DLD1 (cell line): Measurements from ENCODE around the gene COBLL1.

Experiments used
- in situ Hi-C: cut with HindIII; loops from 2 replicates; pipeline ENCODE4 v1.10.0; 2017; ENCODE audit warnings: low sequenced_read_pairs

The COBLL1 gene

GRCh38 chr2:164823126-164823525 lies 18.5 kb downstream of the COBLL1 start:
- in situ Hi-C loops: no loop called here

- in situ Hi-C loops: no loop called here
These were observed 20.3 kb downstream of the COBLL1 start for GRCh38 chr2:164821338-164821737.

- in situ Hi-C loops: no loop called here
These were observed 23.2 kb downstream of the COBLL1 start for GRCh38 chr2:164818149-164819136.

GRCh38 chr2:164816900-164817299 lies 24.7 kb downstream of the COBLL1 start:
- in situ Hi-C loops: no loop called here

GRCh38 chr2:164816046-164816445 lies 25.6 kb downstream of the COBLL1 start:
- in situ Hi-C loops: no loop called here

DNA sequence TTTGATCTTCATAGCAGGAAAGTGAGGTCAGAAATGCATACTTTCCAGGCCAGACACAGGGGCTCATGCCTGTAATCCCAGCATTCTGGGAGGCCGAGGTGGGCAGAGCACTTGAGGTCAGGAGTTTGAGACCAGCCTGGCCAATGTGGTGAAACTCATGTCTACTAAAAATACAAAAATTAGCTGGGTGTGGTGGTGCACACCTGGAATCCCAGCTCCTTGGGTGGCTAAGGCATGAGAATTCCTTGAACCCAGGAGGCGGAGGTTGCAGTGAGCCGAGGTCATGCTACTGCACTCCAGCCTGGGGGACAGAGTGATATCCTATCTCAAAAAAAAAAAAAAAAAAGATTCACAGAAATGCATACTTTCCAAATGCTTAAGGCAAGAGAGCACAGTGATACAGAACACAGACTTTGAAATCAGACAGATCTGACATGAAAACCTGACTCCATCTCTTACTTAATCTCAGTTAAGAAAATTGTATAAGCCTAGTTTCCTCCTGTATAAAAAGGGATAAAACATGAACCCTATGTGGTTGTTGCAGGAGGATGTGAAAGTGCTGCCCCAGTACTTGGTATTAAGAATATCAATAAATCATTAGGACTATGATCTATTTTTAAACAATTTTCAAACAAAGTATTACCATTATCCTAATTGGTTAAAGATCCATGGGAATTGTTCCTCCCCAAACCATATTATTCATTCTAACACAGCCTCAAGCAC lies 26.4 kb downstream of the COBLL1 start:
- in situ Hi-C loops: no loop called here

- in situ Hi-C loops: no loop called here
These were observed 28.1 kb downstream of the COBLL1 start for GRCh38 chr2:164813535-164813934.

GRCh38 chr2:164812378-164812777 lies 29.2 kb downstream of the COBLL1 start:
- in situ Hi-C loops: no loop called here

DNA sequence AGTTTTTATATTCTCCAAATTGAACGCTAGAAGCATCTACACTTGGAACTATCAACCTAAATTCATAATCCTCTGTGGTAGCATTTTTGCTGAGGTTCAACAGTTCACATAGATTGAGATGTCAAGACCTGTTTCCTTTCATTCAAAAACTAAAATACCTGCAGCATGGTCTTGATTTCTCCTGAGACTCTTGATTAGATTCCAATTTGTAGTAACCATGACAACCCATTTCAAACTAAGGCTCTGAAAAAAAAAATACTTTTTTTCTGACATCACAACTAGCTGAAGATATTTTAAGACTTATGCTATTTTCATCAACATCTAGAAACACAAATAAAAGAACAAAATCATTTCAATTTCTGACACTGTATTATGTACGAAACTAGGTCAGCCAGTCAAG lies 29.8 kb downstream of the COBLL1 start:
- in situ Hi-C loops: no loop called here

DNA sequence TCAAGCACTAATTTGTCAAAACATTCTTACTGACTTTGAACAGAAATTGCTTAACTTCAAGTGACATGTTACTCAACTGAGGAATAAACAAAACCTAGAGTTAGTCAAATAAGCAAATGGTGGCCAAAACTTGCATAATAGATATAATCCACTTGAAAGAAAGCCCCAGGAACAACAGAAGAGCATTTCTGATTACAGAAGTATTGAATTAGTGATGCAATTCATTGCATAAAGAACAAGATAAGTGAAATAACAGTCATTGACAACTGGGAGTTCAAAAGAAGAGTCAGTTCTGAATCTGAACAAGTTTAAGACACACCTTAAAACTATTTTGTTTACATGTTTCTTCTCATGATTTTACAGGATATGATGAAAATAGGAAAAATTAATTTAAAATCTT lies 30.8 kb downstream of the COBLL1 start:
- in situ Hi-C loops: no loop called here

GRCh38 chr2:164808776-164809175 lies 32.8 kb downstream of the COBLL1 start:
- in situ Hi-C loops: no loop called here

DNA sequence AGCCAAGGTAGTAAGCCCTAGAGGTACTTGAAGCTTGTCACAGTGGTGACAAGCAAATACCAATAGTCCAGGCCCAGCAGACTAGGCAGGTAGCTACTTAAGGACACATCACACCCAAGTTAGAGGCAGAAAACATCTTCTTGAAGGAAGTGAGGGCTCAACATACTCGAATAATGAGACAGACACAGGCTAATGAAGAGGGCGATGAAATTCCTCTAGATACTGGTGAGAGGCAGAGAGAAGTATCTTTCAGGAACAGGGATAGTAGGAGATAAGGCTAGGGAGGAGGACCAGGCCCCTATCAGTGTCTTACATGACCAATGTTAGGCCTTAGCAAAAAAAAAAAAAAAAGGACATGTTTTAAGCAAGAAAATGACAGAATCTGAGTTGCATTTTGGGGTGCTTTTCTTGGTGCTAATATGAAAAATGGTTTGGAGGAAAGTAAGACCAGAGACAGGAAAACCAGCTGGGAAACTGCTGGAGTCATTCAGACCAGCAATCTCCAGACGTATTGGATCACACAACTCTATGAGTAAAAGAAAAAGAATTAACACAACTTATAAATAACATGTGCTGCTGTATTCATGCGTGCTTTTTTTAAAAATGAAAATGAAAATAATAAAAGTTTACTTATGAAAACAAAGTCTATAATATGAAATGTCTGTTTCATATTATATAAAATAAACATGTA lies 37.7 kb downstream of the COBLL1 start:
- in situ Hi-C loops: no loop called here

DNA sequence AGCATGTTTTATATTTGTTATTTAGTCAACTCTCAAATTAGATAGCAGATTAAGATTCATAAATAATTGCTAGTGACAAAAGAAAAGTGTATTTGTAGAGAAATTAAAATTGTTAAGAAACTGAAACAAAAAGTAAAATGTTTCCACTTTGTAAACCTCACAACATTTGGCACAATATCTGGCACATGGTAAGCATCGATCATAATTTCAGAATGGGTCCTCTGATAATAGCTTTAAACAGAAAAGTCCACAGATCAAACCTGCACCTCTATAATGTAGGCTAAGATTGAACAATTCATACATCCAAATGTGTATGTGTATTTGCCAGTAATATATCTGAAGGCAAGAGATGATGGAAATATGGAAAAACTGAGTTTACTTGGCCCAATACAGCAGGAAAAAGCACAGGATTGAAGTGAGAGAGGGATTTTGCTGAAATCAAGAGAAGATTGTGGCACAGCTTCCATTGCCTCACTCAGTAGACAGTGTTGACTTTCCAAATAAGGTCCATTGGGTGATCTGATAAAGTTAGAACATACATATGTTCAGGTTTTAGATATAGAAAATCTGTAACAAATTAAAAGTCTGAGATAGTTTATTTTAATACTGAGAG lies 39.4 kb downstream of the COBLL1 start:
- in situ Hi-C loops: no loop called here

DNA sequence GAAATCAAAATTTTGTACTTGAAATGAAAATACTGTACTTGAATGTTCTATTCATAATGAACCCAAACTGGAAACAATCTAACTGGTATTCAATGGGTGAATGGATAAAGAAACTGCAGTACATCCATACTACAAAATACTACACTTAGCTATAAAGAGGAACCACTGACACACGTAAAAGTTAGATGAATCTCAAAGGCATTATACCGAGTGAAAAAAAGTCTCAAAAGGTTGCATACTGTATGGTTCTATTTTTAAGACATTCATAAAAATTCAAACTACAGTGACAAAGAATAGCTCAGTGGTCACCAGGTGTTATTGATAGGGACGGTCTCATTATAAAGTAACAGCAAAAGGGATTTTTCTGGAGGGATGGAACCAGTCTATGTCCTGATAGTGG lies 41.1 kb downstream of the COBLL1 start:
- in situ Hi-C loops: no loop called here

DNA sequence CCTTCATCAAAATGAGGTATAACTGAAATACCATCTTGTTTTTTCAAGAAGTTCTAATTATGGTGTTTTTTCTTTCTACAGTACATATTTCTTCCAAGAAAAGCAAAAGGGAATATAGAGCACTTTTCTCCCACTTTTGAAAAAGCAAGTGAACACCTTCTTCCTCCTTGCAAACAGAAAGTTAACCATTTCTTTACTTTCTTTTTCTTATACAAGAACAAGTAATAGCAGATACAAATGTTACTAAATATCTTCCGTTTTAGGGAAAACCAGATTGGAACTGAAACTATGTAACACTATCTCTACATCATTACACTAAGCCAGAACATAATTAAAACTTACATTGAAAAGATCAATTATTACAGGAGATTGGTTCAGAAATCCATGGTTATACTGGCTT lies 44.0 kb downstream of the COBLL1 start:
- in situ Hi-C loops: no loop called here

- in situ Hi-C loops: no loop called here
These were observed 44.6 kb downstream of the COBLL1 start for GRCh38 chr2:164796999-164797398.

GRCh38 chr2:164794432-164795231 lies 47.0 kb downstream of the COBLL1 start:
- in situ Hi-C loops: no loop called here

DNA sequence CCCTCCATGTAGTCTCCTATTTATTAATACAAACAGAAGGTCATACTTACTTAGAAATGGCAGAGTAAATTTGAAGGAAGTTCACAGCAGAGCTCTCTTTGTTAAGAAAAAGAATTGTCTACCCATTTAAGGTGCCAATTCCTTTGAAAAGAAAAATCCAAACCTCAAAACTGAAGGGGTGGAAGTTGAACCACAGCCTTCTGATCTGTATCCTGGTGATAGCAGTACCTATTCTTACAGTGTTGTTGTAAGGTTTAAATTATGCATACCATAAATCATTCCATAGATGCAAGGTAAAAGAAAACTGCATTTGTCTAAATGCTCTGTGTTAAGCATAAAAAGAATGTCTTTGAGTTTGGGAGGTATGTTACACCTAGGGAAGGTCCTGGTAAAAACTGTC lies 47.6 kb downstream of the COBLL1 start:
- in situ Hi-C loops: no loop called here

- in situ Hi-C loops: no loop called here
These were observed 48.1 kb downstream of the COBLL1 start for GRCh38 chr2:164793529-164793928.
